ENCODE results near the gene PRAMEF4.
"Not testable (repeated sequence)": the region's sequence is repeated elsewhere in the genome, so short reads cannot be mapped to it uniquely, and the experiment has no call there.

The PRAMEF4 gene

GRCh38 chr1:12886101-12886500 is at the start of gene PRAMEF4:
TSS of gene PRAMEF4 (minus strand) at chr1:12886201. CDS start at chr1:12883394, 2,807 bp downstream.
- not testable (repeated sequence) for DNase-seq

DNA sequence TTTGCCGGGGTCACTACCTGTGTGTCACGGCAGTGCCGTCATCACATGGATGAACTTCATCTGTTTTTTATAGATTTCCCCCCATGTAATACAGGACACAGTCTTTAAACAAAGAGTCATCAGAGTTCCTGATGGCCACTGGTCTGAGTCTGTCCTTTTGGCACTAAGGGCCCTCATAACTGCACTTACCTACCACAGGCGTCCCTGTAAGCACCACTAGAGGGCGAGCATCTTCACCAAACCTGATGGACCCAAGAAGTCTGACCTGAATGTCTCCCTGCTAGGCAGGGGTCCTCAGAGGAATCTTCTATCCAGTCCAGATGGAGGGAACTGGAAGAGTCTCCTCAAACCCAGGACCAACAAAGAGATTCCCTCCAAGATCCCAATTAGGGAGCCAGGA is 38.4 kb upstream of the PRAMEF4 start:
- DNase-seq, result not testable (repeated sequence)

DNA sequence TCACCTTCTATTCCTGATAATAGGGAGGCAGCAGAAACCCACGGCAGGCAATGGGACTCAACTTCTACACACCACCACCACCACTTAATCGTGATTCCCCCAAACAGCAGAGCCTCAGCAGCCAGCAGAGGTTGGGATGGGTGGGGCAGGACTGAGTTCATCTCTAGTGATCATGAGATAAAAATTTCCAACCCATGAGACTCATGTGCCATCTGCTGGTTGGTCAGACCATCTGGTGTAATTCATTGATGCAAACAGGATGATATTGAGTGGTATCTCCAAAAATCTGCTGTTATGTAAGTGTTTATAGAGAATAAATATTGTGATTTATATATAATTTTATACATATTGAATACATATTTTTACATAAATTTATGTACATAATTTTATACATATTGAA is 35.7 kb upstream of the PRAMEF4 start:
- DNase-seq, result not testable (repeated sequence)

DNA sequence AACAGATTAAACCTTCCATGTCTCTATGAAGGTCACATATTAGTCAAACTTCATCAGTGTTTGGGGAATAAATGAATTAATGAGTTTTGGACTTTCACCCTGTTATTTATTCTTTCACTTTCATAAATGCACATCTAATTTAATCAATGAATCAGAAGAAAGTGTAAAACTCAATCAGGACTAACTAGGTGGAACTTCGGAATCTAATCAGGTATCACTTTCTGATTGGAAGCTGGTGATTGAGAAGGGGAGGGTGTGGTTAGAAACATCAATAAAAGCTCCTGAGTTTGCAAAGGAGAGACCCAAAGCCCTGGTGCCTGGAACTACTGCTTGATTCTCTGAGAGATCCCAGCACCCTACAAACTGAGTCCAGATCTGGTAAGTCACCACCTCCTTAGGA is 30.3 kb upstream of the PRAMEF4 start, which contains the start of gene PRAMEF7:
PRAMEF7 (plus strand) TSS at position 301 of the 400 bp plus-strand sequence. CDS start 1,083 bp downstream, outside the sequence.
- DNase-seq, result not testable (repeated sequence)

GRCh38 chr1:12903793-12904572 is 18.0 kb upstream of the PRAMEF4 start:
- DNase-seq, result not testable (repeated sequence)

GRCh38 chr1:12899186-12899585 is 13.2 kb upstream of the PRAMEF4 start:
- DNase-seq, result not testable (repeated sequence)

DNA sequence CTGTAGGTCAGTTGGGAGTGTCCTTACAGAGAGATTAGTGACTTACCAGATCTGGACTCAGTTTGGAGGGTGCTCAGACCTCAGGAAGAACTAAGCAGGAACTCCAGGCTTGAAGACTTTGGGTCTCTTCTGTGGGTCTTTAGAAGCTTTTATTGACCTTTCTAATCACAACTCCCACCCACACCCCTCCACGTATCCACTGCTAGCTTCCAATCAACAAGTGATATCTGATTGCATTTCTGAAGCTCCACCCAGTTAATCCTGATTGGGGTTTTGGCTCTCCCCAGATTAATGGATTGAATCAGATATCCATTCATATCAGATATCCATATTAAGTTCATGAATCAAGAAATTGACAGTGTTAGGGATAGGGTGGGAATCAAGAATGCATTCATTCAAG is 12.2 kb upstream of the PRAMEF4 start, which contains the start of gene PRAMEF10:
PRAMEF10 (minus strand) TSS at position 101 of the 400 bp plus-strand sequence. CDS start 2,423 bp downstream, outside the sequence.
- DNase-seq, result not testable (repeated sequence)

GRCh38 chr1:12878453-12878852 is 7.5 kb downstream of the PRAMEF4 start:
- not testable (repeated sequence) for DNase-seq

DNA sequence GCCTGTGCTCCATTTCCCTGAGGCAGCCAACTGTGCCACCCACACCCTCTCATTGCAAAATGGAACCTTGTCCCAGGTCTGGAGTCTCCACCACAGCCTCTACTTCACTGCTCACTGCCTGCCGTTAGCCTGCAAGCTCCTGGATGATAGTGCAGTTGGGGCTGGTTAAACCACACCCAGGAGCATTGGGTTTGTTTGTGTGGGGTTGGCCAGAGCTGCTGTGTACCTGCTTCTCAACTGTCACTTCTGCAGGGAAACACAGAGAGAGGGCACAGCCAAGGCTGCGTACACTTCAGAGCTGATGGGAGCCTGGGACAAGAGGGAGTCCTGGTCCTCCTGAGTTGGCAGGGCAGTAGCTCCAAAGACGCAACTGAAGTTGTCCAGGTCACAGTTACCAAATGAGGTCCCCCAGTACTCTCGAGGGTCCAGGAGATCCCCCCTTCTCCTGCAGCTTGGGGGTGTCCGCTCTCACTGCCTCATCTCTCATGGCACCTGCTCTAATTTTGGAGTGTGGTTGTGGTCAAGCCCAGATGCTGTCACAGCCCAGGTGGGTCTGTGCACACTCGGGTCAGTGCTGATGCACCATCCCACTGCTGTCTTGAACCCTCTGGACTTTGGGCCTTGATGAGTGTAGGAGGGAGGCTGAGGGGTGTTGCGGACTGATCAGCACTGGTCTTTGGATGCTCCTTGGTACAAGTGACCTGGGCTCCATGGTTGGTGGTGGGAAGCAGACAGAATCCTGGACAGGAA is 22.7 kb downstream of the PRAMEF4 start:
- DNase-seq, result not testable (repeated sequence)

DNA sequence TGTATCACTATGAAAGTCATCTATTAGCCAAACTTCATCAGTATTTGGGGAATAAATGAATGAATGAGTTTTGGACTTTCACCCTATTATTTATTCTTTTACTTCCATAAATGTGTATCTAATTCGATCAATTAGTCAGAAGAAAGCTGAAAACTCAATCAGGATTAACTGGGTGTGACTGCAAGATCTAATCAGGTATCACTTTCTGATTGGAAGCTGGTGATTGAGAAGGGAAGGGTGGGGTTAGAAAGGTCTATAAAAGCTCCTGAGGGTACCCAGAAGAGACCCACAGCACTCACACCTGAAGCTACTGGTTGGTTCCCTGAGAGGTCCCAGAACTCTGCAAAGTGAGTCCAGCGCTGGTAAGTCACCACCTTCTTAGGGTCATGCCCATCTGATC is 29.2 kb downstream of the PRAMEF4 start, which contains the start of gene PRAMEF2:
PRAMEF2 (plus strand) TSS at position 301 of the 400 bp plus-strand sequence. CDS start 1,924 bp downstream, outside the sequence.
- not testable (repeated sequence) for DNase-seq

- DNase-seq, result peak; percentile 53
These were observed 34.2 kb downstream of the PRAMEF4 start for GRCh38 chr1:12851779-12852178.

DNA sequence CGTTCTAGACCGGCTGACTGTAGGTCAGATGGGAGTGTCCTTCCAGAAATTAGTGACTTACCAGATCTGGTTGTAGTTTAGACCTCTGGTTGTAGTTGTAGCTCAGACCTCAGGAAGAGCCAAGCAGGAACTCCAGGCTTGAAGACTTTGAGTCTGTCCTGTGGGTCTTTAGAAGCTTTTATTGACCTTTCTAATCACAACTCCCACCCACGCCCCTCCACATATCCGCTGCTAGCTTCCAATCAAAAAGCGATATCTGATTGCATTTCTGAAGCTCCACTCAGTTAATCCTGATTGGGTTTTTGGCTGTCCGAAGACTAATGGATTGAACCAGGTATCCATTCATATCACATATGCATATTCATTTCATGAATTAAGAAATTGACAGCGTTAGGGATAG is 37.4 kb downstream of the PRAMEF4 start, which contains the start of gene HNRNPCL1:
HNRNPCL1 (minus strand) TSS at position 101 of the 400 bp plus-strand sequence. CDS start 431 bp downstream, outside the sequence.
- not testable (repeated sequence) for DNase-seq

DNA sequence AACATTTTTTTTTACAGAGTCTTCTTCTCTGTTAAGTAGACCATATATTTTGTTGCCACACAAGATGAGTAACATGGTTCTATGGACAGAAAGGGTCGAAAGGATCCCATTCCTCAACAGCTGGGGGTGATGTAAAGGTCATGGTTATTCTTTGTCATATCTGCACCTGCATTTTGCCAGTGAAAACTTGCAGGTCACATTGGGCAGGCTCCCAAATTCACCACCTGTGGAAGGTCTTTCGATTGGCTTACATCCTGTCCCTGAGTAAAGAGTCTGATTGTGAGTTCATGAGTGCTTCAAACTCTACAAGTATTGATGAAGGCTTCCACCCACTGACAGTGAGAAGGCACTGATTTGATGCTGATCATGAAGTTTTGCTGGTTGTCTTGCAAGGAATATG is 52.8 kb downstream of the PRAMEF4 start:
- DNase-seq, result not testable (repeated sequence)

DNA sequence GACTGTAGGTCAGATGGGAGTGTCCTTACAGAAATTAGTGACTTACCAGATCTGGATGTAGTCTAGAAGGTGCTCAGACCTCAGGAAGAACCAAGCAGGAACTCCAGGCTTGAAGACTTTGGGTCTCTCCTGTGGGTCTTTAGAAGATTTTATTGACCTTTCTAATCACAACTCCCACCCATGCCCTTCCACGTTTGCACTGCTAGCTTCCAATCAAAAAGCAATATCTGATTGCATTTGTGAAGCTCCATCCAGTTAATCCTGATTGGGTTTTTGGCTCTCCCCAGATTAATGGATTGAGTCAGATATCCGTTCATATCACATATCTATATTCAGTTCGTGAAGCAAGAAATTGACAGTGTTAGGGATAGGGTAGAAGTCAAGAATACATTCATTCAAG is 54.7 kb downstream of the PRAMEF4 start, which contains the start of gene PRAMEF11:
PRAMEF11 (minus strand) TSS at position 101 of the 400 bp plus-strand sequence. CDS start 2,621 bp downstream, outside the sequence.
- DNase-seq, result not testable (repeated sequence)
